ENCODE results near the gene TRAPPC11. TPM values are rescaled to one million over a fixed set of nuclear protein-coding genes. Genes with fewer than 3 reads are reported as not detected.
A peak's percentile ranks its signal among the peaks of the same experiment; 100 is the strongest.

TRAPPC11 gene
- 24.1 and 32.2 TPM in 2 replicates for total RNA-seq (2021)
- long read RNA-seq, full-length matches to known transcripts = 19 of 40 reads
- long read RNA-seq, partial matches to known transcripts = 15 of 40 reads
- long read RNA-seq, other reads (novel, unspliced or antisense) = 6 of 40 reads

GRCh38 chr4:183659029-183659871 is at the start of gene TRAPPC11, which contains the start of gene RWDD4:
TSS of gene TRAPPC11 (plus strand) at chr4:183659293. CDS start at chr4:183663868, 4,575 bp downstream.
TSS of gene RWDD4 (minus strand) at chr4:183659185. CDS start at chr4:183658952, 233 bp downstream.
- Histone ChIP-seq H3K4me1 (ENCODE audit: insufficient read depth, low read length) (peaks cover 3% of the 10 kb centered on the region; the same call in 1 of the 2 replicates), H4K91ac (ENCODE audit: insufficient read length, low read depth, low read length) (no peak within 1 kb of the TSS), H2AFZ (ENCODE audit: low read length) (no peak within 1 kb of the TSS), H3K9me3 (ENCODE audit: control insufficient read depth, low read depth, low read length) (no peaks in the 10 kb centered on the region), H3K14ac (ENCODE audit: insufficient read depth, low read length) (peak within 1 kb of the TSS; percentile 17; the same call in 1 of the 2 replicates), H2BK20ac (ENCODE audit: low read depth, low read length, poor library complexity, severe bottlenecking) (no peak within 1 kb of the TSS), H3K56ac (ENCODE audit: insufficient read length, low read depth, low read length) (no peak within 1 kb of the TSS), H3K23ac (ENCODE audit: insufficient read length, low read depth, low read length) (no peak within 1 kb of the TSS), H2BK120ac (ENCODE audit: low read depth, low read length, poor library complexity, severe bottlenecking) (no peak within 1 kb of the TSS), H3K4me2 (ENCODE audit: insufficient read depth, insufficient read length, low read length) (peak within 1 kb of the TSS; percentile 79), H4K8ac (replicated peaks; ENCODE audit: insufficient read length, low read depth, low read length) (no peak within 1 kb of the TSS), H2AK5ac (ENCODE audit: insufficient read length, low read length) (no peak within 1 kb of the TSS), H3K27me3 (ENCODE audit: insufficient read depth, low read length) (no peaks in the 10 kb centered on the region), H3K27ac (ENCODE audit: insufficient read length, low read depth, low read length) (peak within 1 kb of the TSS; percentile 11), H3K79me1 (ENCODE audit: insufficient read depth, low read depth, low read length, poor library complexity, severe bottlenecking) (no peaks in the 10 kb centered on the region), H4K5ac (ENCODE audit: insufficient read length, low read depth, low read length) (no peak within 1 kb of the TSS), H2BK5ac (ENCODE audit: insufficient read length, low read length) (no peak within 1 kb of the TSS), H3K4ac (ENCODE audit: low read depth, low read length) (no peak within 1 kb of the TSS), H3K9ac (ENCODE audit: extremely low read depth, insufficient read length, low read length) (peak within 1 kb of the TSS; percentile 80), H2BK12ac (ENCODE audit: insufficient read length, low read depth, low read length) (no peak within 1 kb of the TSS), H3K23me2 (ENCODE audit: insufficient read length, low read depth, low read length, poor library complexity, severe bottlenecking) (peaks cover 4% of the 10 kb centered on the region), H3K79me2 (ENCODE audit: insufficient read depth, low read length) (peaks cover 4% of the 10 kb centered on the region), H2BK15ac (ENCODE audit: low read depth, low read length) (no peak within 1 kb of the TSS), H4K20me1 (ENCODE audit: control insufficient read depth, insufficient read depth, insufficient read length) (no peaks in the 10 kb centered on the region), H3T11ph (ENCODE audit: low read length) (no peak within 1 kb of the TSS), H3K18ac (ENCODE audit: insufficient read length, low read depth, low read length) (no peak within 1 kb of the TSS)
- Mint-ChIP-seq H3K36me3 (ENCODE audit: insufficient read depth in 1 of 3, low read depth in 3 of 3) (peaks cover 0 to 18% (median 14%) of the 10 kb centered on the region in 3 experiments; a peak in 5 of 7 replicates), H3K4me3 (peak within 1 kb of the TSS; percentile 87 to 88), H3K9me3 (no peaks in the 10 kb centered on the region), H3K4me1 (peaks cover 16 to 17% of the 10 kb centered on the region in 2 experiments), H3K27me3 (ENCODE audit: low read depth) (no peaks in the 10 kb centered on the region), H3K27ac (peak within 1 kb of the TSS; percentile 1 to 92 (median 70); a peak in 6 of 7 replicates)
- WGBS (ENCODE audit: extremely low coverage, insufficient read length, low lambda C conversion rate) = no CpG with 5 or more reads among the region's 63 CpGs
- TF ChIP-seq CTCF (conservative IDR thresholded peaks at IDR 0.05) = peak; percentile 32; the same call in 2 of the 3 replicates
- DNase-seq = peak; percentile 98

Data from H9 (cell line).